HG03442 (cell line): ENCODE measurements around the gene SLC36A3.
"Not testable (repeated sequence)": the region's sequence is repeated elsewhere in the genome, so short reads cannot be mapped to it uniquely, and the experiment has no call there.

Experiments used
- ATAC-seq: cut with Tn5 transposase; IDR thresholded peaks from one replicate; pipeline ENCODE4 v1.9.1; 2021; ENCODE audit warnings: mild to moderate bottlenecking, moderate library complexity; ENCODE audit not compliant: unreplicated experiment

The SLC36A3 gene

GRCh38 chr5:151262532-151262931 lies 41.0 kb downstream of the SLC36A3 start:
- ATAC-seq: no peak

DNA sequence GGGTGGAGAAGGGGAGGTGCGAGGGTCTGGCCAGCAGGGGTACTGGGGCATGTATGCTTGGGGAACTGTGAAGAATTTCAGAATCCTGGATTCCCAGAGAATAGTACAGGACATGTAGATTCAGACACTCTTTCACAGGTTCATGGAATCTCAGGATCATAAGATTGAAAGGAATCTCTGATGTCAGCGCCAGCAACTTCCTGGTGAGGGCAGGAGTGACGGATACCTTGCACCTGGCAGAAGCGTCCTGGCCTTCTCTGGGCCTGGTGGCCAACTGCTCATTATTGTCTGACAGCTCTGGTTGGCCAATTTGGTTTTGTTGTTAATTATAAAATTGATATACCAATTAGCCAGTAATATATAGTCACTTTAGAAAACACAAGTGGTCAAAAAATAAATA lies 43.6 kb downstream of the SLC36A3 start:
- no peak for ATAC-seq

DNA sequence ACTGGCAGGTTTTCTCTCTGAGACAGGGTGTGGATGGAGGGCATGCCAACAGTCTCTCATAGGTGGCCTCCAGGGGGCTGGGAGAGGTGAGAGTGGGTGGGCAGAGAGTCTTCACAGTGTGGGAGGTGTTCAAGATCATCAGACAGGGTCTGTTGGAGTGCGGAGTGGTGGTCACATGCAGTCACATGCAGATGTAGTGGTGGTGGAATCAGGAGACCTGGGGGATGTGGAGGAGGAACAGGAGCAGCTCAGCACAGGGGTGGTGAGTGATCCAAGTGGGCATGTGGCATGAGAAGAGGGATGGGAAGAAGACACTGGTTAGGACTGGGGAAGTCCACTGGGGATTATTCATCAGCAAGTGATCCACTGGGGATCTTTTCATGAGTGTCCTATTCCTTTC lies 44.8 kb downstream of the SLC36A3 start:
- no peak for ATAC-seq

DNA sequence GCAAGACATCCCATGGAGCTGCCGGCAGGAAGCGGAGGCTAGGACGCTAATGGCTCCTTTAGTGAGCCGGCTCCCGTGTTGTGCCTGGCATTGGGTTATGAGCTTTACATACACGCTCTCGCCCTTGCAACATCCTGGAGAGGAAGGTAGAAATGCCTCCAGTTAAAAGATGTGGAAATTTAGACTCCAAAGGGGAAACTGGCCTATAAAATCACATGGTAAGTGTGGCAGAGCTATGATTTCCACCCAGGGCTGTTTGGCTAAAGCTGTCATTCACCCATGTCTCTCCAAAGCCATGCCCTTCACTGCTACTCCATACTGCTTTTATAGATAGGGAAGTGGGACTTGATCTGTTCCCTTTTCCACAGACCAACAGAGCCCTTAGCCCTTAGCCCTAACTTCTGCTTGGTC lies 45.4 kb downstream of the SLC36A3 start:
- ATAC-seq: no peak

GRCh38 chr5:151257731-151258181 lies 45.8 kb downstream of the SLC36A3 start:
- peak; percentile 38 for ATAC-seq

- ATAC-seq: peak; percentile 45
These were observed 47.8 kb downstream of the SLC36A3 start for GRCh38 chr5:151255621-151256286.

GRCh38 chr5:151254990-151255389 lies 48.6 kb downstream of the SLC36A3 start:
- not testable (repeated sequence) for ATAC-seq

- no peak for ATAC-seq
These were observed 49.0 kb downstream of the SLC36A3 start for GRCh38 chr5:151254556-151254955.

GRCh38 chr5:151253605-151253950 lies 50.0 kb downstream of the SLC36A3 start:
- no peak for ATAC-seq

DNA sequence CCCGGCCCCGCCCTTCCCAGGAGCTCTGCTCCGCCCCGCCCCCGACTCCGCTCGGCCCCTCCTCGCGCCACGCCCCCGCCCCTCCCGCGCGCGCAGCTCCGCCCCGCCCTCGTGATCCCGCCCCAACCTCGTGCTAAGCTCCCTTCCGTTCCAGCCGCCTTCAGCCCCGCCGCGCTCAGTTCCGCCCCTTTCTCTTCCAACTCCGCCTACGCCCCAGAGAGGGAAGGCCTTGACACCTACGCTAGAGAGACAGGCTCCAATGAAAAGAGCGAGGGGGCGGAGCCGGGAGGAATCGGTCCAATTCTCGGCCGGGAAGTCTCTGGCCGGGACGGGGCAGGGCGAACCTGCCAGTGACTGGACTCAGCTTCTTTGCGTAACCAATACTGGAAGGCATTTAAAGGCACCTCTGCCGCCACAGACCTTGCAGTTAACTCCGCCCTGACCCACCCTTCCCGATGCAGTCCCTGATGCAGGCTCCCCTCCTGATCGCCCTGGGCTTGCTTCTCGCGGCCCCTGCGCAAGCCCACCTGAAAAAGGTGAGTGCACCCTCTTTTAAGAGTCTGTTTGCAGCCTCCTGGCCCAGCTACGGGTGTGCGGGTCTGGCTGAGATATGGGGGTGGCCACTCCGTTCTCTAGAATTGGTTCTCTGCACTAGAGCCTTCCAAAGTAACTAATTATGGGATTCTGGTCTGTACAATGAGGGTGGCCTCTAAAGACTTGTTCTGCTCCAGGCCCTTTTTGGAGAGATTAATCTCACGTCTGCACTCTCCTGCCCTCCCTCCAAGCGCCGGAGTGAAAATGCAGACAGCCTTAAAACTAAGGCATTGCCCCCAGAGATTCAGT lies 50.6 kb downstream of the SLC36A3 start, which contains the start of gene GM2A:
GM2A (plus strand) TSS at position 424 of the 843 bp plus-strand sequence; CDS start at position 456, 32 bp downstream.
- peak; percentile 71 for ATAC-seq

DNA sequence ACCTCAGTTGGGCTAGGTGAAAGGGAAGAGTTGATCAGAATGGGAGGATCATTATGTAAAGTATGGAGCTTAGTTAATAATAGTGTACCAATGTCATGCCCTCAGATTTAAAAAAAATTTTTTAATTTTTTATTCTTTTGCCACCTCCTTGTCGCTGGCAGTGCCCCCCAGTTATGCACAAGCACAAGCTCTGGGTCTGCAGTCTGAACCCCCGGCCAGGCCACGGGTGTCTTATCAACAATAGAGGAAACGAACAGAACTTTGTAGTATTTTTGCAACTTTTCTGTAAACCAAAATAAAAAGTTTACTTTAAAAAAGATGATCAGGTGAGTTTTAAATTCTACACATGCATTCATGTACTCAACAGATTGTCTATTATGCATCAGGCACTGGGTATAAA lies 51.9 kb downstream of the SLC36A3 start:
- no peak for ATAC-seq

DNA sequence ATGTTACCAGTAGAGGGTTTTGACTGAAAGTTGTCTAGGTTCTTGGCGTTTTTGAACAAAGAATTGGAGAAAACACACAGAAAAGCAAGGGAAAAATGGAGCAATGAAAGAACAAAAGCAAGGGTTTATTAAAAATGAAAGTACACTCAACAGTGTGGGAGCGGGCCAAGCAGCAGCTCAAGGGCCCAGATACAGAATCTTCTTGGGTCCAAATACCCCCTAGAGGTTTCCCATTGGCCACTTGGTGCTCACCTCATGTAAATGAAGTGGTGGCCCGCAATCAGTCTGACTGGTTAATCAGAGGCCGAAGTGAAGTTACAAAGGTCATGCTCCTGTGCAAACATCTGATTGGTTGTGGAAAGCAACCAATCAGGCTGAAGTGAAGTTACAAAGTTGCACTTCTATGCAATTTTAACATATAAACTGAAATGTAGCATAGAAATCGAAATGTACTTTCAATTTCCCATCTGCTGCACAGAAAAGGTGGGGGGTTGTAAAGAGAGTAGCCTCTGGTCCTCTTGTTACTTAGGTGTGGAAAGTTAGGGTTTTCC lies 52.5 kb downstream of the SLC36A3 start:
- ATAC-seq: no peak

GRCh38 chr5:151250346-151251000 lies 53.1 kb downstream of the SLC36A3 start:
- ATAC-seq: no peak

- no peak for ATAC-seq
These were observed 54.3 kb downstream of the SLC36A3 start for GRCh38 chr5:151249281-151249680.

DNA sequence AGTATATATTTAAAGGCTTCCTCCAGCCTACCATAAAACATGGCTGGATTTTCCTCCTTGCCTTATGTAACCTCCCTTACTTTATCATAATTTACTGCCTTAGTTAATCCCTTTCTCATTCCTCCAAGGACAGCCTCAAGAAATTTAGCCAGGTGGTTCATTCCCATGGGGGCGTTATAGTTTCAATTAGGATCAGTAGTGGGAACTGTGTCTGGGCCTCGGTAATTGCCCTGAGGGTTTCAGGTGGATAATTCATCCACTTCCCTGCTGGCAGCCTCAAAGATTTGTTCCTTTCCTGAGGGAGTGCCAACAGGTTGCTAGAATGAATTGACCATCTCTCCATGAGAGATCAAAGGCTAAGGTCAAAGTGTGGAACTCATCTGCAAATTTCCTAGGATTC lies 54.9 kb downstream of the SLC36A3 start:
- no peak for ATAC-seq

DNA sequence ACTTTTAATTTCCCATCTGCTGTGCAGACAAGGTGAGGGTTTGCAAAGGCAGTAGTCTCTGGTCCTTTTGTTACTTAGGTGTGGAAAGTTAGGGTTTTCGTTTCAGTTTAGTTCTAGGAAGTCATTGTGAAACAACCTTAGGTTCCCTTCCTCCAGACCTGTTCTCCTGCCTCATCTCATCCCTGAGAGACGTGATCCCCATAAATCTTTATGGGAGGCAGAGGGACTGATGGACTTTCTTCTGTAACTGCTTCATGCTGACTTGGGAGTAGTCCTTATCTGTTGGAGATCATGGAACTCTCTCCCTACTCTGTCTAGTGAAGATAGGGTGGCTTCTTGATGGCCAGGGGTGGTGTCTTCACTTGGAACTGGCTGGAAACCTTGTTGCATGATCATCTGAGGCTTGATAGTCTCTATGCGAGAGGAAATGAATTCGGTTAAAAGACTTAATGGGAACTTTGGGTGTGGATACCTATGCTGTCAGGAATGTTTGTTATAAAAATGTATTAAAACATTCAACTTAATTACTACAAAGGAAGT lies 57.8 kb downstream of the SLC36A3 start:
- no peak for ATAC-seq

- ATAC-seq: no peak
These were observed 59.4 kb downstream of the SLC36A3 start for GRCh38 chr5:151244206-151244605.

- ATAC-seq: no peak
These were observed 60.0 kb downstream of the SLC36A3 start for GRCh38 chr5:151243564-151243963.

- ATAC-seq: no peak
These were observed 60.4 kb downstream of the SLC36A3 start for GRCh38 chr5:151243127-151243526.

GRCh38 chr5:151240924-151241635 lies 62.5 kb downstream of the SLC36A3 start:
- no peak for ATAC-seq
